Endodermal cell (in vitro differentiated cells): Measurements from ENCODE around the gene RARG. TPM values are rescaled to one million over a fixed set of nuclear protein-coding genes. Genes with fewer than 3 reads are reported as not detected.
"Not testable (repeated sequence)": the region's sequence is repeated elsewhere in the genome, so short reads cannot be mapped to it uniquely, and the experiment has no call there.

Experiments
- DNase-seq: peaks from one replicate; pipeline ENCODE4 v3.0.0-alpha.2; 2017
- H3K27ac ChIP-seq: 2 replicates; pipeline ENCODE4 v1.5.1; 2013; ENCODE audit warnings: mild to moderate bottlenecking, low read depth, low read length, moderate library complexity
- H3K27me3 ChIP-seq: 2 replicates; pipeline ENCODE4 v1.6.1; 2013; ENCODE audit warnings: mild to moderate bottlenecking, low read length, moderate library complexity; ENCODE audit not compliant: insufficient read depth, control insufficient read depth, poor library complexity, severe bottlenecking
- H3K36me3 ChIP-seq: 2 replicates; pipeline ENCODE4 v1.7.0; 2013; ENCODE audit warnings: mild to moderate bottlenecking, low read length, moderate library complexity; ENCODE audit not compliant: control insufficient read depth, insufficient read depth
- H3K4me1 ChIP-seq: one replicate; pipeline ENCODE4 v1.7.0; 2013; ENCODE audit warnings: low read length; ENCODE audit not compliant: control insufficient read depth, insufficient read depth
- H3K4me3 ChIP-seq: 2 replicates; pipeline ENCODE4 v1.5.1; 2013; ENCODE audit warnings: mild to moderate bottlenecking, low read length, moderate library complexity
- H3K9ac ChIP-seq: 2 replicates; pipeline ENCODE4 v1.6.1; 2013; ENCODE audit warnings: mild to moderate bottlenecking, low read length, moderate library complexity; ENCODE audit not compliant: poor library complexity, severe bottlenecking; ENCODE audit errors: extremely low read depth
- H3K9me3 ChIP-seq: 2 replicates; pipeline ENCODE4 v1.6.1; 2013; ENCODE audit warnings: mild to moderate bottlenecking, low read length, moderate library complexity; ENCODE audit not compliant: control insufficient read depth
- H3K27ac Mint-ChIP-seq: 2 replicates; pipeline ENCODE4 v1.8.0; 2020; ENCODE audit warnings: mixed read lengths
- H3K27me3 Mint-ChIP-seq: 2 replicates; pipeline ENCODE4 v1.8.0; 2021; ENCODE audit warnings: mild to moderate bottlenecking, mixed read lengths; ENCODE audit not compliant: insufficient read depth
- H3K36me3 Mint-ChIP-seq: 2 replicates; pipeline ENCODE4 v1.8.0; 2020; ENCODE audit warnings: low read depth, mixed read lengths
- H3K4me1 Mint-ChIP-seq: 2 replicates; pipeline ENCODE4 v1.8.0; 2020; ENCODE audit warnings: mixed read lengths
- H3K4me3 Mint-ChIP-seq: 2 replicates; pipeline ENCODE4 v1.8.0; 2020; ENCODE audit warnings: mild to moderate bottlenecking, moderate library complexity, mixed read lengths
- H3K9me3 Mint-ChIP-seq: 2 replicates; pipeline ENCODE4 v1.8.0; 2020; ENCODE audit warnings: mild to moderate bottlenecking, mixed read lengths
- CTCF ChIP-seq: fragments of 200-600 bp; sonication (generic); conservative IDR thresholded peaks from 2 replicates; pipeline ENCODE4 v1.5.0; 2021; ENCODE audit warnings: antibody characterized with exemption, mild to moderate bottlenecking
- WGBS, 2 experiments: methylation state at CpG; one replicate each; pipeline versions ENCODE4 v1.1.5 to v1.1.7; 2013; ENCODE audit warnings: missing lambda C conversion rate in 2 of 2, mixed read lengths in 1 of 2; ENCODE audit not compliant: insufficient coverage in 1 of 2, insufficient read length in 1 of 2; 5-methylcytosine and 5-hydroxymethylcytosine counted together
- total RNA-seq, 2 donors: library from RNA; stranded (reverse); fragmentation: NEBNext Ultra II Directional in 1 of 2; extraction: Animal tissue kit (Norgen Biotek cat#: 25700) in 1 of 2; gene quantifications; 2 replicates in 1 of 2; 3 replicates in 1 of 2; pipeline ENCODE4 v1.2.1, GENCODE V29; 2021

RARG gene
- total RNA-seq, 2 donors from 2014 or later = 19.5 to 26.8 TPM

GRCh38 chr12:53204351-53204750, 27.7 kb downstream of the RARG start:
- no peak overlapping the region for H3K9ac ChIP-seq
- no peaks in the 10 kb centered on the region for H3K36me3 Mint-ChIP-seq
- no peak overlapping the region for H3K27ac Mint-ChIP-seq
- H3K4me3 ChIP-seq = no peak overlapping the region
- H3K4me1 Mint-ChIP-seq = peaks cover 5% of the 10 kb centered on the region
- H3K27me3 ChIP-seq = no peaks in the 10 kb centered on the region
- H3K36me3 ChIP-seq = no peaks in the 10 kb centered on the region
- H3K27ac ChIP-seq = no peak overlapping the region
- no peaks in the 10 kb centered on the region for H3K9me3 ChIP-seq
- no peak overlapping the region for H3K4me3 Mint-ChIP-seq
- H3K4me1 ChIP-seq = no peaks in the 10 kb centered on the region
- 80 to 89% methylated on average over 1 of the region's 1 CpG for WGBS, 2 experiments
- H3K27me3 Mint-ChIP-seq = peaks cover 56% of the 10 kb centered on the region
- TF ChIP-seq CTCF = no peak
- H3K9me3 Mint-ChIP-seq = no peaks in the 10 kb centered on the region
- no peak for DNase-seq

GRCh38 chr12:53202316-53202715, 29.7 kb downstream of the RARG start:
- peaks cover 72% of the 10 kb centered on the region for H3K27me3 Mint-ChIP-seq
- not testable (repeated sequence) for H3K4me3 Mint-ChIP-seq

GRCh38 chr12:53201639-53202038, 30.4 kb downstream of the RARG start:
- H3K4me1 ChIP-seq = no peaks in the 10 kb centered on the region
- TF ChIP-seq CTCF = no peak
- Mint-ChIP-seq H3K27me3 (peaks cover 73% of the 10 kb centered on the region), H3K9me3 (no peaks in the 10 kb centered on the region), H3K27ac (no peak overlapping the region), H3K4me3 (no peak overlapping the region), H3K36me3 (no peaks in the 10 kb centered on the region), H3K4me1 (no peaks in the 10 kb centered on the region)
- no peaks in the 10 kb centered on the region for H3K9me3 ChIP-seq
- no peaks in the 10 kb centered on the region for H3K36me3 ChIP-seq
- no peak overlapping the region for H3K27ac ChIP-seq
- peaks cover 23% of the 10 kb centered on the region for H3K27me3 ChIP-seq
- H3K4me3 ChIP-seq = no peak overlapping the region
- H3K9ac ChIP-seq = no peak overlapping the region
- WGBS, 2 experiments = 95 to 98% methylated on average over 4 of the region's 4 CpGs
- DNase-seq = no peak

More at GRCh38 chr12:53202316-53202715, 29.7 kb downstream of the RARG start:
- not testable (repeated sequence) for H3K4me3 ChIP-seq, H3K9me3 ChIP-seq, H3K9me3 Mint-ChIP-seq, H3K4me1 Mint-ChIP-seq, H3K4me1 ChIP-seq, H3K27ac ChIP-seq, H3K36me3 ChIP-seq, DNase-seq, H3K27ac Mint-ChIP-seq, H3K9ac ChIP-seq, H3K36me3 Mint-ChIP-seq
- 85 to 93% methylated on average over 4 to 7 of the region's 7 CpGs for WGBS, 2 experiments
- H3K27me3 ChIP-seq = peaks cover 18% of the 10 kb centered on the region

- H3K27me3 Mint-ChIP-seq = peaks cover 75% of the 10 kb centered on the region
These were observed 30.9 kb downstream of the RARG start for GRCh38 chr12:53201177-53201541.

More at GRCh38 chr12:53201177-53201541, 30.9 kb downstream of the RARG start:
- Histone ChIP-seq H3K4me3 (no peak overlapping the region), H3K4me1 (no peaks in the 10 kb centered on the region), H3K27ac (no peak overlapping the region), H3K27me3 (peaks cover 23% of the 10 kb centered on the region), H3K9ac (no peak overlapping the region), H3K36me3 (no peaks in the 10 kb centered on the region), H3K9me3 (no peaks in the 10 kb centered on the region)
- 91 to 92% methylated on average over 1 of the region's 1 CpG for WGBS, 2 experiments
- no peak overlapping the region for H3K27ac Mint-ChIP-seq
- H3K36me3 Mint-ChIP-seq = no peaks in the 10 kb centered on the region
- no peaks in the 10 kb centered on the region for H3K9me3 Mint-ChIP-seq
- no peaks in the 10 kb centered on the region for H3K4me1 Mint-ChIP-seq
- no peak for TF ChIP-seq CTCF
- no peak for DNase-seq
- H3K4me3 Mint-ChIP-seq = no peak overlapping the region
